Kidney (tissue), 14 donors: ENCODE measurements around the gene UNC13C. TPM values are rescaled to one million over a fixed set of nuclear protein-coding genes. Genes with fewer than 3 reads are reported as not detected.

ENCODE experiments used
- DNase-seq, 5 donors: peaks; one replicate each; pipeline ENCODE4 v3.0.0-alpha.2; 2013 to 2020
- FAIRE-seq: peaks from 2 replicates; lab custom pipeline; 2012; peaks lifted over from hg19 to GRCh38; lab: Jason Lieb, UNC
- H3K27ac ChIP-seq, 2 donors: one replicate each; pipeline ENCODE4 v1.7.0; 2013; ENCODE audit warnings: low read depth in 2 of 2, low read length in 2 of 2, inconsistent platforms in 1 of 2
- H3K27me3 ChIP-seq: one replicate; pipeline ENCODE4 v1.7.1; 2013; ENCODE audit warnings: low read length, inconsistent platforms; ENCODE audit not compliant: control insufficient read depth, insufficient read depth
- H3K36me3 ChIP-seq, 3 donors: one replicate each; pipeline versions ENCODE4 v1.7.0 to v1.7.1; 2013; ENCODE audit warnings: low read length in 3 of 3, control low read depth in 1 of 3, inconsistent platforms in 1 of 3; ENCODE audit not compliant: insufficient read depth in 3 of 3, control insufficient read depth in 2 of 3
- H3K4me1 ChIP-seq, 3 donors: one replicate each; pipeline versions ENCODE4 v1.7.0 to v1.7.1; 2013; ENCODE audit warnings: low read length in 3 of 3, inconsistent platforms in 1 of 3, low read depth in 1 of 3; ENCODE audit not compliant: control insufficient read depth in 2 of 3, insufficient read depth in 2 of 3
- H3K4me3 ChIP-seq, 3 donors: one replicate each; pipeline versions ENCODE4 v1.7.0 to v1.8.1; 2013; ENCODE audit warnings: low read length in 3 of 3, control low read depth in 1 of 3, inconsistent platforms in 1 of 3
- H3K9ac ChIP-seq, 3 donors: one replicate each; pipeline versions ENCODE4 v1.7.0 to v1.7.1; 2013; ENCODE audit warnings: low read length in 3 of 3, control low read depth in 1 of 3, inconsistent platforms in 1 of 3
- H3K9me3 ChIP-seq, 3 donors: one replicate each; pipeline versions ENCODE4 v1.7.0 to v1.7.1; 2013; ENCODE audit warnings: low read length in 3 of 3, control low read depth in 1 of 3, inconsistent platforms in 1 of 3; ENCODE audit not compliant: control insufficient read depth in 2 of 3, insufficient read depth in 1 of 3
- intact Hi-C: fragments of 100-400 bp; cut with DNase I; formaldehyde crosslinking; loops from one replicate; pipeline ENCODE4 v1.11.1; 2022
- polyA plus RNA-seq: library from polyadenylated mRNA; stranded (reverse); fragments of 350-450 nt; fragmentation: Illumina TruSeq; extraction: RNeasy Lipid Tissue Mini Kit (QIAGEN cat#74804); gene quantifications from one replicate; pipeline ENCODE4 v1.2.3, GENCODE V29; 2014; ENCODE audit warnings: low read depth, low replicate concordance; ENCODE audit not compliant: insufficient read depth
- total RNA-seq: library from RNA; stranded (reverse); fragmentation: NEBNext Ultra II Directional; extraction: Animal tissue kit (Norgen Biotek cat#: 25700); gene quantifications from one replicate; pipeline ENCODE4 v1.2.1, GENCODE V29; 2021
- TF ChIP-seq, protein P1 (sequence below): IDR thresholded peaks from 3 replicates; pipeline ENCODE4 v1.5.1; 2012; ENCODE audit warnings: mild to moderate bottlenecking, moderate library complexity, borderline replicate concordance; ENCODE audit not compliant: insufficient read depth; ENCODE audit errors: extremely low read depth
- donor health status: control.
- donor health status: control.
- donor health status: control.
- donor health status: control.
- donor health status: control.
- donor health status: DM: yes; HTN: yes; CAD: no.
- donor health status: Normal renal cell carcinoma (clear cell type).

UNC13C gene
- total and polyA plus RNA-seq, 2 donors from 2014 or later: 0.19 to 0.45 TPM

DNA sequence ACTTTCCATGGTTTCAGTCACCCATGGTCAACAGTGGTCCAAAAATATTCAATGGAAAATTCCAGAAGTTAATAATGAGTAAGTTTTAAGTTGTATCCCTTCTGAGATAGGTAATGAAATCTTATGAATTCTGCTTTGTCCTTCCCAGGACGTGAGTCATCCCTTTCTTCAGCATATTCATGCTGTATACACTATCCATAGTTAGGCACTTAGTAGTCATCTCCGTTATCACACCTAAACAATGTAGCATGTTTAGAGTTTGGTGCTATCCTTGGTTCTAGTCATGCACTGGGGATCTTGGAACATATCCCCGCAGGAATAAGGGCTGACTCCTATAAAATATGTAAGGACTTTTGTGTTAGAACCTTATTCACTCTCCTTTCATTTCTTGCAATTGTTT is 153.2 kb downstream of the UNC13C start:
- FAIRE-seq (no peak), DNase-seq (no peak)
- no peak overlapping the region for H3K27ac ChIP-seq
- H3K36me3 ChIP-seq: no peaks in the 10 kb centered on the region
- no peak overlapping the region for H3K9ac ChIP-seq
- no peaks in the 10 kb centered on the region for H3K4me1 ChIP-seq
- intact Hi-C loops: no loop called here
- H3K27me3 ChIP-seq: no peaks in the 10 kb centered on the region
- no peaks in the 10 kb centered on the region for H3K9me3 ChIP-seq
- TF ChIP-seq, protein P1, sequence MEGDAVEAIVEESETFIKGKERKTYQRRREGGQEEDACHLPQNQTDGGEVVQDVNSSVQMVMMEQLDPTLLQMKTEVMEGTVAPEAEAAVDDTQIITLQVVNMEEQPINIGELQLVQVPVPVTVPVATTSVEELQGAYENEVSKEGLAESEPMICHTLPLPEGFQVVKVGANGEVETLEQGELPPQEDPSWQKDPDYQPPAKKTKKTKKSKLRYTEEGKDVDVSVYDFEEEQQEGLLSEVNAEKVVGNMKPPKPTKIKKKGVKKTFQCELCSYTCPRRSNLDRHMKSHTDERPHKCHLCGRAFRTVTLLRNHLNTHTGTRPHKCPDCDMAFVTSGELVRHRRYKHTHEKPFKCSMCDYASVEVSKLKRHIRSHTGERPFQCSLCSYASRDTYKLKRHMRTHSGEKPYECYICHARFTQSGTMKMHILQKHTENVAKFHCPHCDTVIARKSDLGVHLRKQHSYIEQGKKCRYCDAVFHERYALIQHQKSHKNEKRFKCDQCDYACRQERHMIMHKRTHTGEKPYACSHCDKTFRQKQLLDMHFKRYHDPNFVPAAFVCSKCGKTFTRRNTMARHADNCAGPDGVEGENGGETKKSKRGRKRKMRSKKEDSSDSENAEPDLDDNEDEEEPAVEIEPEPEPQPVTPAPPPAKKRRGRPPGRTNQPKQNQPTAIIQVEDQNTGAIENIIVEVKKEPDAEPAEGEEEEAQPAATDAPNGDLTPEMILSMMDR: no peak
- H3K4me3 ChIP-seq: no peak overlapping the region

DNA sequence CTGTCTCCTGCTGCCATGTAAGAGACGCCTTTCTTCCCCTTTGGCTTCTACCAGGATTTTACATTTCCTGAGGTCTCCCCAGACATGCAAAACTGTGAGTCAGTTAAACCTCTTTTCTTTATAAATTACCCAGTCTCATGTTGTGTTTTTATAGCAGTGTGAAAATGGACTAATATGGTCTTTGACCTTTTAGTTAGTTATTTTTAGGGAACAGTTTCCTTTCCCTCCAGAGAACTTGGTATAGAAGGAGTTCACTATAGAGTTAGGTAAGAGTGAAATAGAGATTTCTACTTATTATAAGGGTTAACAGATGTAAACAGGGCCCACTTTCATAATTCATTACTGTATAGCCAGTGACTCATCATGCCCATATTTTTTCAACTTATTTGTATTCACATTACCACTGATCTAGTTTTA is 170.9 kb downstream of the UNC13C start:
- no peak for FAIRE-seq
- Histone ChIP-seq H3K4me1 (no peaks in the 10 kb centered on the region), H3K4me3 (no peak overlapping the region), H3K9ac (no peak overlapping the region), H3K27ac (no peak overlapping the region), H3K27me3 (no peaks in the 10 kb centered on the region), H3K9me3 (no peaks in the 10 kb centered on the region), H3K36me3 (no peaks in the 10 kb centered on the region)
- TF ChIP-seq, protein P1: no peak
- intact Hi-C loops: no loop called here
- DNase-seq: no peak

DNA sequence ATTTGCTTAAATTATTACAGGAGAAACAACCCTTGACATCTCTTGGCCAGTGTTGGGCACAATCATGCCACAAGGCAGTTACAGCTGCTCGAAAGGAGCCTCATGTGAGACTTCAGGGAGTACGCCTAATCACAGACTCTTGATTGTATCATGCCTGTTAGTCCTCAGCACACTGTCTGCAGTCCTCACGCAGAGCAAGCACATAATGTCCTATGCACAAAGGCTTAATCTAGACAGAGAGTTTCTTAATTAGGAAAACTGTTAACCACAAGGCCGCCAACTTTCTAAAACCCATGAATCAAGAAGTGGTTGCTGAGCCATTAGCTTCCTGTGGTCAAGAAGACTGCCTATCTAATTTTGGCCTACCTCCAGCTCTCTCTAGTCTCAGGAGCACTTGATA is 172.0 kb downstream of the UNC13C start:
- Histone ChIP-seq H3K4me1 (no peaks in the 10 kb centered on the region), H3K9ac (no peak overlapping the region), H3K36me3 (no peaks in the 10 kb centered on the region), H3K27me3 (no peaks in the 10 kb centered on the region), H3K27ac (no peak overlapping the region), H3K4me3 (no peak overlapping the region), H3K9me3 (no peaks in the 10 kb centered on the region)
- TF ChIP-seq, protein P1: no peak
- DNase-seq: no peak
- intact Hi-C loops: no loop called here
- FAIRE-seq: no peak

DNA sequence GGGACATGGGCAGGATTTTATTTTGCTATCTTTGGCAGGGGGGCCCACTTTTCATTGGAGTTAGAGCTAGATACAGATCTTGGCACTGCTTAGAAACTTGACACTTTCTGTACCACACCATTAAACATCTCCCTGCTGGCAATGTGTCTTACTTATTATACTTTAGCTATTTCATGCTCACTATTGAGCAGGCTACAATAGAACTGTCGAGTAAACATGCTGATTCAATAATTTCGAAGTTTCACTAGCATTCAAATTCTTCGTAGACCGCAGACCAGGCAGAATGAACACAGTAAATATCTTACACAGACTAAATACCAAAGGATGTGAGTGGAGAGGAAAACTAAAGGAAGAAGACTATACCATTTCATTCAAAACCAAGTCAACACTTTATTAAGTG is 180.8 kb downstream of the UNC13C start:
- no peak overlapping the region for H3K27ac ChIP-seq
- intact Hi-C loops: no loop called here
- H3K36me3 ChIP-seq: no peaks in the 10 kb centered on the region
- H3K9ac ChIP-seq: no peak overlapping the region
- no peaks in the 10 kb centered on the region for H3K4me1 ChIP-seq
- H3K4me3 ChIP-seq: no peak overlapping the region
- FAIRE-seq (no peak), DNase-seq (peak in 2 of 5 donors; percentile 8 to 16)
- no peaks in the 10 kb centered on the region for H3K27me3 ChIP-seq
- no peaks in the 10 kb centered on the region for H3K9me3 ChIP-seq
- TF ChIP-seq, protein P1: no peak
